Measurements from ENCODE around the gene PLXNA2. TPM values are rescaled to one million over a fixed set of nuclear protein-coding genes. Genes with fewer than 3 reads are reported as not detected.

PLXNA2 gene
- total RNA-seq, 1 experiment from 2014 or later = 34.8 TPM

GRCh38 chr1:208045463-208046260, 198.5 kb downstream of the PLXNA2 start:
- Histone ChIP-seq H3K4me1 (no peaks in the 10 kb centered on the region), H3K27me3 (no peaks in the 10 kb centered on the region), H3K9me3 (replicated peaks) (no peaks in the 10 kb centered on the region), H3K4me3 (no peak overlapping the region), H3K36me3 (peaks cover 47% of the 10 kb centered on the region), H3K27ac (no peak overlapping the region)
- DNase-seq = no peak

GRCh38 chr1:208044589-208045462, 199.4 kb downstream of the PLXNA2 start:
- Histone ChIP-seq H3K27me3 (no peaks in the 10 kb centered on the region), H3K9me3 (replicated peaks) (no peaks in the 10 kb centered on the region), H3K27ac (no peak overlapping the region), H3K4me3 (no peak overlapping the region), H3K36me3 (peaks cover 49% of the 10 kb centered on the region), H3K4me1 (no peaks in the 10 kb centered on the region)
- DNase-seq = no peak

- H3K36me3 ChIP-seq = peaks cover 55% of the 10 kb centered on the region
- H3K27ac ChIP-seq = no peak overlapping the region
- H3K27me3 ChIP-seq = no peaks in the 10 kb centered on the region
- no peak overlapping the region for H3K4me3 ChIP-seq
- H3K4me1 ChIP-seq = no peaks in the 10 kb centered on the region
- no peaks in the 10 kb centered on the region for H3K9me3 ChIP-seq (replicated peaks)
- DNase-seq = no peak
Observed at GRCh38 chr1:208043691-208044181, 200.4 kb downstream of the PLXNA2 start.

- Histone ChIP-seq H3K27ac (no peak overlapping the region), H3K36me3 (peaks cover 60% of the 10 kb centered on the region), H3K4me3 (no peak overlapping the region), H3K4me1 (no peaks in the 10 kb centered on the region), H3K27me3 (no peaks in the 10 kb centered on the region), H3K9me3 (replicated peaks) (no peaks in the 10 kb centered on the region)
- DNase-seq = no peak
Observed at GRCh38 chr1:208042868-208043267, 201.3 kb downstream of the PLXNA2 start.

GRCh38 chr1:208042041-208042615, 202.1 kb downstream of the PLXNA2 start:
- Histone ChIP-seq H3K36me3 (peaks cover 63% of the 10 kb centered on the region), H3K9me3 (replicated peaks) (no peaks in the 10 kb centered on the region)
- DNase-seq = no peak

GRCh38 chr1:208041505-208041904, 202.7 kb downstream of the PLXNA2 start:
- Histone ChIP-seq H3K36me3 (peaks cover 69% of the 10 kb centered on the region), H3K9me3 (replicated peaks) (no peaks in the 10 kb centered on the region)

More at GRCh38 chr1:208042041-208042615, 202.1 kb downstream of the PLXNA2 start:
- H3K27me3 ChIP-seq = no peaks in the 10 kb centered on the region
- H3K27ac ChIP-seq = no peak overlapping the region
- no peaks in the 10 kb centered on the region for H3K4me1 ChIP-seq
- H3K4me3 ChIP-seq = no peak overlapping the region

GRCh38 chr1:208040821-208041297, 203.3 kb downstream of the PLXNA2 start:
- DNase-seq = no peak
- no peaks in the 10 kb centered on the region for H3K9me3 ChIP-seq (replicated peaks)
- no peak overlapping the region for H3K27ac ChIP-seq
- H3K27me3 ChIP-seq = no peaks in the 10 kb centered on the region
- no peaks in the 10 kb centered on the region for H3K4me1 ChIP-seq
- no peak overlapping the region for H3K4me3 ChIP-seq
- peaks cover 73% of the 10 kb centered on the region for H3K36me3 ChIP-seq

More at GRCh38 chr1:208041505-208041904, 202.7 kb downstream of the PLXNA2 start:
- H3K4me1 ChIP-seq = no peaks in the 10 kb centered on the region
- no peaks in the 10 kb centered on the region for H3K27me3 ChIP-seq
- H3K4me3 ChIP-seq = no peak overlapping the region
- no peak for DNase-seq
- H3K27ac ChIP-seq = no peak overlapping the region

GRCh38 chr1:208039536-208040332, 204.4 kb downstream of the PLXNA2 start:
- Histone ChIP-seq H3K27ac (no peak overlapping the region), H3K36me3 (peaks cover 74% of the 10 kb centered on the region), H3K9me3 (replicated peaks) (no peaks in the 10 kb centered on the region), H3K4me3 (no peak overlapping the region), H3K4me1 (no peaks in the 10 kb centered on the region), H3K27me3 (no peaks in the 10 kb centered on the region)
- no peak for DNase-seq

GRCh38 chr1:208038303-208038702, 205.9 kb downstream of the PLXNA2 start:
- Histone ChIP-seq H3K9me3 (replicated peaks) (no peaks in the 10 kb centered on the region), H3K36me3 (peaks cover 67% of the 10 kb centered on the region), H3K27me3 (no peaks in the 10 kb centered on the region), H3K4me3 (no peak overlapping the region), H3K4me1 (no peaks in the 10 kb centered on the region), H3K27ac (no peak overlapping the region)
- no peak for DNase-seq

- H3K27me3 ChIP-seq = no peaks in the 10 kb centered on the region
- H3K36me3 ChIP-seq = peaks cover 60% of the 10 kb centered on the region
- no peak overlapping the region for H3K27ac ChIP-seq
- no peaks in the 10 kb centered on the region for H3K9me3 ChIP-seq (replicated peaks)
- DNase-seq = no peak
- peaks cover 5% of the 10 kb centered on the region for H3K4me1 ChIP-seq
- H3K4me3 ChIP-seq = no peak overlapping the region
Observed at GRCh38 chr1:208036918-208037766, 207.0 kb downstream of the PLXNA2 start.

- Histone ChIP-seq H3K4me3 (no peak overlapping the region), H3K27me3 (no peaks in the 10 kb centered on the region), H3K27ac (no peak overlapping the region), H3K36me3 (peaks cover 51% of the 10 kb centered on the region), H3K9me3 (replicated peaks) (no peaks in the 10 kb centered on the region), H3K4me1 (peaks cover 14% of the 10 kb centered on the region)
- DNase-seq = no peak
Observed at GRCh38 chr1:208036106-208036808, 207.9 kb downstream of the PLXNA2 start.

- Histone ChIP-seq H3K9me3 (replicated peaks) (no peaks in the 10 kb centered on the region), H3K27me3 (no peaks in the 10 kb centered on the region), H3K4me1 (peaks cover 32% of the 10 kb centered on the region), H3K27ac (no peak overlapping the region), H3K36me3 (peaks cover 34% of the 10 kb centered on the region), H3K4me3 (no peak overlapping the region)
- no peak for DNase-seq
Observed at GRCh38 chr1:208034135-208034534, 210.0 kb downstream of the PLXNA2 start.

GRCh38 chr1:208033236-208033635, 210.9 kb downstream of the PLXNA2 start:
- Histone ChIP-seq H3K27ac (no peak overlapping the region), H3K4me3 (no peak overlapping the region), H3K36me3 (peaks cover 30% of the 10 kb centered on the region), H3K4me1 (peaks cover 40% of the 10 kb centered on the region), H3K9me3 (replicated peaks) (no peaks in the 10 kb centered on the region), H3K27me3 (no peaks in the 10 kb centered on the region)
- no peak for DNase-seq

All from SJCRH30 (cell line).